DMS114 treated with DMSO at 0.1 percent for 48 hours (cell line): ENCODE data around the gene ST3GAL3.

Source experiments
- DNase-seq: peaks from one replicate; lab custom pipeline; 2025; ENCODE audit not compliant: unreplicated experiment; lab: John Stamatoyannopoulos, UW

The ST3GAL3 gene

GRCh38 chr1:43977376-43978263 is 270.3 kb downstream of the ST3GAL3 start:
- no peak for DNase-seq

GRCh38 chr1:43978264-43978550 is 270.9 kb downstream of the ST3GAL3 start:
- DNase-seq, result no peak

GRCh38 chr1:43978551-43979260 is 271.4 kb downstream of the ST3GAL3 start, which contains the start of gene B4GALT2:
Gene B4GALT2 (plus strand): TSS chr1:43979210. CDS start chr1:43981161, 1,951 bp downstream.
- DNase-seq, result no peak

GRCh38 chr1:43979261-43979527 is 271.9 kb downstream of the ST3GAL3 start:
- no peak for DNase-seq

- no peak for DNase-seq
Measured at GRCh38 chr1:43979528-43980254, 272.4 kb downstream of the ST3GAL3 start.

GRCh38 chr1:43980255-43981134 is 273.2 kb downstream of the ST3GAL3 start:
- DNase-seq, result no peak
